Hepatocyte (in vitro differentiated cells): ENCODE measurements around the gene HOXD12. TPM values are rescaled to one million over a fixed set of nuclear protein-coding genes. Genes with fewer than 3 reads are reported as not detected.

Source experiments
- DNase-seq: peaks from one replicate; pipeline ENCODE4 v3.0.0-alpha.2; 2016; ENCODE audit warnings: low spot score
- H2AFZ ChIP-seq: fragments of 200-600 bp; sonication (generic); 2 replicates; pipeline ENCODE4 v1.6.0; 2016; ENCODE audit warnings: antibody characterized with exemption, mild to moderate bottlenecking
- H3K27ac ChIP-seq: fragments of 200-600 bp; sonication (generic); 2 replicates; pipeline ENCODE4 v1.5.1; 2016; ENCODE audit warnings: mild to moderate bottlenecking
- H3K27me3 ChIP-seq: fragments of 200-600 bp; sonication (generic); 2 replicates; pipeline ENCODE4 v1.6.1; 2016
- H3K36me3 ChIP-seq: fragments of 200-600 bp; sonication (generic); replicated peaks from 2 replicates; pipeline ENCODE4 v1.5.1; 2016; ENCODE audit warnings: low read depth; ENCODE audit not compliant: insufficient read depth
- H3K4me1 ChIP-seq: fragments of 200-600 bp; sonication (generic); 2 replicates; pipeline ENCODE4 v1.5.1; 2016; ENCODE audit warnings: mild to moderate bottlenecking, moderate library complexity; ENCODE audit not compliant: insufficient read depth
- H3K4me2 ChIP-seq: fragments of 200-600 bp; sonication (generic); 2 replicates; pipeline ENCODE4 v1.6.0; 2016
- H3K4me3 ChIP-seq: fragments of 200-600 bp; sonication (generic); 2 replicates; pipeline ENCODE4 v1.5.1; 2016; ENCODE audit warnings: mild to moderate bottlenecking
- H3K79me2 ChIP-seq: fragments of 200-600 bp; sonication (generic); 2 replicates; pipeline ENCODE4 v1.6.0; 2017; ENCODE audit warnings: mild to moderate bottlenecking
- H3K9me2 ChIP-seq: fragments of 200-600 bp; sonication (generic); replicated peaks from 2 replicates; pipeline ENCODE4 v1.6.0; 2017; ENCODE audit warnings: mild to moderate bottlenecking; ENCODE audit not compliant: insufficient read depth
- H3K9me3 ChIP-seq: fragments of 200-600 bp; sonication (generic); 2 replicates; pipeline ENCODE4 v1.5.1; 2016; ENCODE audit warnings: low read depth, mild to moderate bottlenecking
- H4K20me1 ChIP-seq: fragments of 200-600 bp; sonication (generic); 2 replicates; pipeline ENCODE4 v1.6.0; 2016; ENCODE audit warnings: mild to moderate bottlenecking; ENCODE audit not compliant: insufficient read depth, poor library complexity, severe bottlenecking
- EZH2 ChIP-seq: fragments of 200-600 bp; sonication (generic); IDR thresholded peaks from 2 replicates; pipeline ENCODE4 v1.6.1; 2016; ENCODE audit warnings: antibody characterized with exemption, mild to moderate bottlenecking, borderline replicate concordance
- EZH2phosphoT487 ChIP-seq: fragments of 200-600 bp; sonication (generic); IDR thresholded peaks from one replicate; pipeline ENCODE4 v1.6.1; 2018; ENCODE audit warnings: antibody characterized with exemption, mild to moderate bottlenecking, low read depth, moderate library complexity; ENCODE audit not compliant: unreplicated experiment, severe bottlenecking
- WGBS: methylation state at CpG from one replicate; pipeline ENCODE4 v1.1.6; 2016; ENCODE audit warnings: low lambda C conversion rate; ENCODE audit errors: missing lambda C conversion rate; 5-methylcytosine and 5-hydroxymethylcytosine counted together
- polyA plus RNA-seq: library from polyadenylated mRNA; unstranded; fragments of >200 nt; fragmentation: Nextera tagmentation; extraction: Ambion mirVana; gene quantifications from 2 replicates; pipeline ENCODE4 v1.2.1, GENCODE V29; 2016
- total RNA-seq: library from RNA; depleted of rRNA; stranded (reverse); fragments of >200 nt; gene quantifications from 2 replicates; pipeline ENCODE4 v1.2.3, GENCODE V29; 2014
- TF ChIP-seq, protein P1 (sequence below): fragments of 200-600 bp; sonication (generic); IDR thresholded peaks from 2 replicates; pipeline ENCODE4 v1.5.1; 2016; ENCODE audit warnings: antibody characterized with exemption, mild to moderate bottlenecking; ENCODE audit not compliant: poor library complexity

The HOXD12 gene
- total and polyA plus RNA-seq, 2 experiments from 2014 or later: 3.3 to 29.0 TPM

DNA sequence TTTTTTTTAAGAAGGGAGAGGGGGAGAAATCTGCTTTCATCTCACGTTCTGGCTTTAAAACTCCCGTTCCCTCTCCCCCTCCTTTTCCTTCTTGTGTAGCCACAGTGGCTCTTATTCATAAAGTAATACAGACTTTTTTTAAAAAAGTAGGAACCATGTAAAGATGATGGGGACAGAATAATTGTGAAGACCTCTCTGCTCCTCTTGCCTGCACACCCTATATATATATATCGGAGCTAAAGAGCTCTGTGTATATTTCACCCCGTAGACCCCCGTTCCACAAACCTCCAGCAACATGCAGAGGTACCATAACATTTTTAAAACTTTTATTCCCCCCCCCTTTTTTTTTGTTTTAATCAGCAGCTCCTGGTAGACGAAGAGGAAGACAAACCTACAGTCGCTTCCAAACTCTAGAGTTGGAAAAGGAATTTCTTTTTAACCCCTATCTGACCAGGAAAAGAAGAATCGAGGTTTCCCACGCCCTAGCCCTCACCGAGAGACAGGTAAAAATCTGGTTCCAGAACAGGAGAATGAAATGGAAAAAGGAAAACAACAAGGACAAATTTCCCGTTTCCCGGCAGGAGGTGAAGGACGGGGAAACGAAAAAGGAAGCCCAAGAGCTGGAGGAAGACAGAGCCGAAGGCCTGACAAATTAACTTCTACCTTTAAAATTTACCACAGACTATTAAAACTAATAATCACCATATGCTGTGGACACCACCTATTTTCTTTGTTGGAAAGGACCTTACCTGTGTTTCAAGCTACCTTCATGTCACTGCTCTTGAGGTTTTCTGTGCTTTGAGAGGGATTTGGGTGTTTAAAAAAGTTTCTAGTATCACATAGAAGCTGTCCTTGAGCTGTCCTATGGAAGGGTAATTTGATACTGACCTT lies 31.6 kb downstream of the HOXD12 start:
- no peak overlapping the region for H3K27ac ChIP-seq
- no peak for DNase-seq
- no peaks in the 10 kb centered on the region for H3K36me3 ChIP-seq
- peaks cover 17% of the 10 kb centered on the region for H3K4me1 ChIP-seq
- H3K79me2 ChIP-seq: no peaks in the 10 kb centered on the region
- H4K20me1 ChIP-seq: no peaks in the 10 kb centered on the region
- no peaks in the 10 kb centered on the region for H3K9me3 ChIP-seq
- H3K27me3 ChIP-seq: peaks cover 91% of the 10 kb centered on the region
- H3K4me2 ChIP-seq: peak overlapping the region; percentile 91
- TF ChIP-seq EZH2: peak; percentile 39
- TF ChIP-seq EZH2phosphoT487: no peak
- H2AFZ ChIP-seq: no peak overlapping the region
- whole genome bisulfite sequencing: 26% methylated on average over 15 of the region's 15 CpGs
- no peak overlapping the region for H3K4me3 ChIP-seq
- H3K9me2 ChIP-seq: no peaks in the 10 kb centered on the region

DNA sequence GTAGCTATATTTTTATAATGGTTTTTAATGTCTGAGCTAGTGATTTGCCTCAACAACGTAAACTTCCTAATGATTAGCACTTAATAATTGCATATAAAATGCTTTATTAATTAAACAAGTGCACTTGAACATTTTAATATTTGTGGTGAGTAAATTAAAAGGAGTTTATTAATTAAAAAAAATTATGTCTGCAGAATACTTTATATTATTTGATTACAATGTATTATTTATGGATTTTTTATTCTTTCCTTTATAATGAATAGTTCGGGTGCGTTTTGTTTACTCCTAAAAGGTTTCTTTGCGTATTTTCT lies 32.2 kb downstream of the HOXD12 start:
- H3K36me3 ChIP-seq: no peaks in the 10 kb centered on the region
- H3K27me3 ChIP-seq: peaks cover 90% of the 10 kb centered on the region
- H4K20me1 ChIP-seq: no peaks in the 10 kb centered on the region
- DNase-seq: no peak
- H3K4me3 ChIP-seq: no peak overlapping the region
- peaks cover 17% of the 10 kb centered on the region for H3K4me1 ChIP-seq
- H3K79me2 ChIP-seq: no peaks in the 10 kb centered on the region
- no peaks in the 10 kb centered on the region for H3K9me2 ChIP-seq
- H2AFZ ChIP-seq: no peak overlapping the region
- 49% methylated on average over 4 of the region's 4 CpGs for WGBS
- TF ChIP-seq EZH2phosphoT487 (no peak), EZH2 (no peak)
- TF ChIP-seq, protein P1, sequence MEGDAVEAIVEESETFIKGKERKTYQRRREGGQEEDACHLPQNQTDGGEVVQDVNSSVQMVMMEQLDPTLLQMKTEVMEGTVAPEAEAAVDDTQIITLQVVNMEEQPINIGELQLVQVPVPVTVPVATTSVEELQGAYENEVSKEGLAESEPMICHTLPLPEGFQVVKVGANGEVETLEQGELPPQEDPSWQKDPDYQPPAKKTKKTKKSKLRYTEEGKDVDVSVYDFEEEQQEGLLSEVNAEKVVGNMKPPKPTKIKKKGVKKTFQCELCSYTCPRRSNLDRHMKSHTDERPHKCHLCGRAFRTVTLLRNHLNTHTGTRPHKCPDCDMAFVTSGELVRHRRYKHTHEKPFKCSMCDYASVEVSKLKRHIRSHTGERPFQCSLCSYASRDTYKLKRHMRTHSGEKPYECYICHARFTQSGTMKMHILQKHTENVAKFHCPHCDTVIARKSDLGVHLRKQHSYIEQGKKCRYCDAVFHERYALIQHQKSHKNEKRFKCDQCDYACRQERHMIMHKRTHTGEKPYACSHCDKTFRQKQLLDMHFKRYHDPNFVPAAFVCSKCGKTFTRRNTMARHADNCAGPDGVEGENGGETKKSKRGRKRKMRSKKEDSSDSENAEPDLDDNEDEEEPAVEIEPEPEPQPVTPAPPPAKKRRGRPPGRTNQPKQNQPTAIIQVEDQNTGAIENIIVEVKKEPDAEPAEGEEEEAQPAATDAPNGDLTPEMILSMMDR: no peak
- peak overlapping the region; percentile 58 for H3K4me2 ChIP-seq
- H3K9me3 ChIP-seq: no peaks in the 10 kb centered on the region
- H3K27ac ChIP-seq: no peak overlapping the region

DNA sequence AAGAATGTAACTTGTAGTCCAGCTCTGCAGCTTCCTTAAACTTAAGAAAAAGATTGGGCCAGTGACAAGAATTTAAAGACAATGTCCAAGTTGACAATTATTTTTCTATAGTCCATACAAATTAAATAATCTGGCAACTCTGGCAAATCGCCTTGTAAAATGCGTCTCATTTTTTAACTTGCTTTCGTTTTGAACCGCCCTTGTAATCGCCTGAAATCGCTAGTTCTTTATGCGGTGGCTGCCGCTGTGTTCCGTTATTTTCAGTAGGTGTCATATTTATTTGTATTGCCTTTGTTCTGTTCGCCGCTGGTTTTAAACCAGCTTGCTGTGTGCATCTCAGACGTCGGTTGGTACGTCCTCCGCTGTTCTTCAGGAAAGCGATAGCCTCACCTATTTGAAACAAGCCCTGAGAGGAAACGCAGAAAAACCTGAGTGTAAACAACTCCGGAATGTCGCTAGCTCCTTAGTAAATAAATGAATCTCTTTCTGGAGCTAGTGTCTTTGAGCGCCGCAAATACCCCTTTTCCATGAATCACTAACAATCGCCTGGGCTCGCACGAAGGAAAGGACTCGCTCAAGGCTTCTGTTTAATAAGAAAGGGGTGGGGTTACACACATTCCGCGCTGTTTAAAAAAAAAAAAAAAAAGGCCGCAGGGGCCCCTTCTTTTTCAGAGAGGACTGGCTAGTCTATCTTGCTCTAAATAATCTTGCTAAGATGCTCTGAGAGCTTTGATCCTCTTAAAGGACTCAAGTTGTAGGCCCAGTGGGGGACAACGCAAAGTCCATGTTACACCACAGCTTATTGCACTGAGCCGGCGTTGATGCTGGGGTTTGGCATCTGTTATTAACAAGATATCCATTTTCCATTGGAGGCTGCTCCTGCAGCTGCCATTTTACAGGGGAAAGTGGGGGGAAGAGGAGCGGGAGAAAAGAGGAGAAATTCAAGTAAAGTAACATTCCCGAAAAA lies 32.9 kb downstream of the HOXD12 start:
- no peak overlapping the region for H2AFZ ChIP-seq

More for the DNA sequence above, 32.9 kb downstream of the HOXD12 start:
- no peak for DNase-seq
- TF ChIP-seq EZH2 (peak; percentile 94), EZH2phosphoT487 (peak; percentile 62)
- TF ChIP-seq, protein P1: no peak
- H3K79me2 ChIP-seq: no peaks in the 10 kb centered on the region
- peak overlapping the region; percentile 58 for H3K4me2 ChIP-seq
- H3K9me3 ChIP-seq: no peaks in the 10 kb centered on the region
- H3K36me3 ChIP-seq: no peaks in the 10 kb centered on the region
- H3K4me3 ChIP-seq: no peak overlapping the region
- 16% methylated on average over 33 of the region's 33 CpGs for WGBS
- peaks cover 92% of the 10 kb centered on the region for H3K27me3 ChIP-seq
- H3K4me1 ChIP-seq: peaks cover 17% of the 10 kb centered on the region
- no peaks in the 10 kb centered on the region for H4K20me1 ChIP-seq
- H3K9me2 ChIP-seq: no peaks in the 10 kb centered on the region
- H3K27ac ChIP-seq: no peak overlapping the region
